BE2C (cell line): ENCODE results near the gene PEF1.

Experiments
- DNase-seq: peaks from one replicate; pipeline ENCODE4 v3.0.0-alpha.2; 2020
- H3K27me3 ChIP-seq: fragments of 250-450 bp; sonication (Bioruptor Pico); 2 replicates; pipeline ENCODE4 v1.5.1; 2020; ENCODE audit warnings: mild to moderate bottlenecking
- H3K36me3 ChIP-seq: fragments of 250-450 bp; sonication (Bioruptor Pico); 2 replicates; pipeline ENCODE4 v1.5.1; 2020; ENCODE audit warnings: mild to moderate bottlenecking
- H3K4me1 ChIP-seq: fragments of 250-450 bp; sonication (Bioruptor Pico); 2 replicates; pipeline ENCODE4 v1.5.1; 2020
- H3K4me3 ChIP-seq: 2 replicates; pipeline ENCODE4 v1.5.1; 2011; ENCODE audit warnings: low read depth, low read length
- H3K9me3 ChIP-seq: fragments of 250-450 bp; sonication (Bioruptor Pico); 2 replicates; pipeline ENCODE4 v1.5.1; 2020
- CTCF ChIP-seq: IDR thresholded peaks from 2 replicates; pipeline ENCODE4 v1.5.1; 2012; ENCODE audit warnings: mild to moderate bottlenecking, low read depth, low read length

Gene PEF1

GRCh38 chr1:31646259-31646960 lies 1.7 kb upstream of the PEF1 start:
- no peak for TF ChIP-seq CTCF
- Histone ChIP-seq H3K36me3 (no peaks in the 10 kb centered on the region), H3K4me1 (no peaks in the 10 kb centered on the region), H3K4me3 (no peak overlapping the region), H3K27me3 (no peaks in the 10 kb centered on the region), H3K9me3 (no peaks in the 10 kb centered on the region)
- no peak for DNase-seq

- Histone ChIP-seq H3K4me3 (peak overlapping the region; percentile 81), H3K4me1 (no peaks in the 10 kb centered on the region; the same call in 1 of the 2 replicates), H3K9me3 (no peaks in the 10 kb centered on the region), H3K36me3 (no peaks in the 10 kb centered on the region), H3K27me3 (no peaks in the 10 kb centered on the region)
- no peak for TF ChIP-seq CTCF
- DNase-seq: no peak
Measured at GRCh38 chr1:31645274-31645568, 545 bp upstream of the PEF1 start.

- Histone ChIP-seq H3K9me3 (no peaks in the 10 kb centered on the region), H3K4me3 (peak overlapping the region; percentile 81), H3K27me3 (no peaks in the 10 kb centered on the region), H3K36me3 (no peaks in the 10 kb centered on the region), H3K4me1 (peaks cover 3% of the 10 kb centered on the region)
- TF ChIP-seq CTCF: no peak
- DNase-seq: no peak
Measured at GRCh38 chr1:31643976-31644559, 608 bp downstream of the PEF1 start.

GRCh38 chr1:31642897-31643296 lies 1.8 kb downstream of the PEF1 start:
- Histone ChIP-seq H3K9me3 (no peaks in the 10 kb centered on the region), H3K4me1 (peaks cover 7% of the 10 kb centered on the region), H3K27me3 (no peaks in the 10 kb centered on the region), H3K4me3 (no peak overlapping the region), H3K36me3 (no peaks in the 10 kb centered on the region)
- no peak for TF ChIP-seq CTCF
- DNase-seq: no peak

- DNase-seq: no peak
- H3K9me3 ChIP-seq: no peaks in the 10 kb centered on the region
- no peak for TF ChIP-seq CTCF
- H3K4me3 ChIP-seq: no peak overlapping the region
- peaks cover 7% of the 10 kb centered on the region for H3K4me1 ChIP-seq
- no peaks in the 10 kb centered on the region for H3K36me3 ChIP-seq
- H3K27me3 ChIP-seq: no peaks in the 10 kb centered on the region
Measured at GRCh38 chr1:31642366-31642765, 2.3 kb downstream of the PEF1 start.

- Histone ChIP-seq H3K9me3 (no peaks in the 10 kb centered on the region), H3K27me3 (no peaks in the 10 kb centered on the region), H3K36me3 (no peaks in the 10 kb centered on the region), H3K4me1 (peaks cover 7% of the 10 kb centered on the region), H3K4me3 (no peak overlapping the region)
- no peak for TF ChIP-seq CTCF
- no peak for DNase-seq
Measured at GRCh38 chr1:31640964-31641363, 3.7 kb downstream of the PEF1 start.
